GM11168 (cell line): ENCODE results near the gene VGLL4.

Experiments used
- in situ Hi-C: fragments of 300-500 bp; cut with MboI; formaldehyde crosslinking; loops from one replicate; pipeline ENCODE4 v1.12.0; 2022; ENCODE audit warnings: low sequenced_read_pairs; ENCODE audit not compliant: unreplicated experiment

Gene VGLL4

GRCh38 chr3:11632564-11632963 lies 11.2 kb downstream of the VGLL4 start:
- in situ Hi-C loops = no loop called here

DNA sequence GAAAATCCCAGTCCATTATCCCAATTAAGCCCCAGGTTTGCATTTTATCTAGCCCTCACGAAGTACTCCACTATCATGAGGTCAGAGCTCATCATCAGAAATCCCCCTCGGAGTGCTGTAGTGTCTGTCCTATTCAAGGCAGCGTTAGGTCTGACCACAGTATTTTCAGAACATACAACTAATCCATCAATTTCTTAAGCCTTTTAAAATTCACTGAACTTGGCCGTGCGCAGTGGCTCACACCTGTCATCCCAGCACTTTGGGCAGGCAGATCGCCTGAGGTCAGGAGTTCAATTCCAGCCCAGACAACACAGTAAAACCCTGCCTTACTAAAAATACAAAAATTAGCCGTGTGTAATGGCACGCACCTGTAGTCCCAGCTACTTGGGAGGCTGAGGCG lies 11.9 kb downstream of the VGLL4 start:
- in situ Hi-C loops = no loop called here

- in situ Hi-C loops = no loop called here
Observed at GRCh38 chr3:11629716-11630115, 14.0 kb downstream of the VGLL4 start.

DNA sequence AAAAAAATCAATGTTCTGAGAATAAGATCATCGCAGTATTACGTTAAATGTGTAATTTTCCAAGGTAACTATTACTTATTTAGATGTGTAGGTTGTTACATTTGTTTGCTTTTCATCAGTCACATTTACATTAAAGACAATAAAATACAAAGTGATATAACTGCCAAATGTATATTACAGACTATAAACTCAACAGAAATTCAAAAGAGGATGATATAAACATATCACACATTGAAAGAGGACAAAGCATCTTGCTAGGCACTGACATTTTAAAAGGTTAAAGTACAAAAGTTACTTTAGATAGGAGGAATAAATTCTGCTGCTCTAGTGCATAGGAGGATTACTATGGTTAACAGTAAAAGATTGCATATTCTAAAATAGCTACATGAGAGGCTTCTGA lies 16.1 kb downstream of the VGLL4 start:
- in situ Hi-C loops = no loop called here

GRCh38 chr3:11626084-11626463 lies 17.6 kb downstream of the VGLL4 start:
- in situ Hi-C loops = no loop called here

DNA sequence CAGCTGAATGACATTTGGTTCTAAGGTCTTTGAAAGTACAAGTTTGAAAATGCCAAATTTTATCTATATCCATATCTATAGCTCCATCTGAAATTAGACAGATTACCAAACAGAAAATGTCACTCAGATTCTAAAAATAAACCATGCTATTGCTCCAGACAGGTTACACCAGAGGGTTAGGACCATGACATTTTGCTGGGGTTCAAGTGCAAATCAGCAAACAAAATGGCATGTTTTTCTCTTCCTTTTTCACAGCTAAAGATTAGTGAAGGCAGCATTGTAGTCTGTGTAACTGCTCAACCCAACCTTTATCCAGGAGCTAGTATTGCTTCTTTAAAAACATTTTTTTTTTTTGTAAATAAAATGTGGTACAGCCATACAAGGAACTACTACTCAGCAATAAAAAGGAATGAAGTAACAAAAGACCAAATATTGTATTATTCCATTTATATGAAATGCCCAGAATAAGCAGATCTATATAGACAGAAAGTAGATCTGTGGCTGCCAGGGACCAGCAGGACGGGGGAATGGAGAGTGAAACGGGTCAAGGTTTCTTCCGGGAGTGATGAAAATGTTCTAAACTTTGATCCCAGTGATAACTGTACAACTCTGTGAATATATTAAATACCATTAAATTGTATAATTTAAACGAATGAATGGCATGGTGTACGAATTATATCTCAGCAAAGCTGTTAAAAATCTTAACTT lies 18.2 kb downstream of the VGLL4 start:
- in situ Hi-C loops = no loop called here

- in situ Hi-C loops = no loop called here
Observed at GRCh38 chr3:11624704-11625375, 18.9 kb downstream of the VGLL4 start.

DNA sequence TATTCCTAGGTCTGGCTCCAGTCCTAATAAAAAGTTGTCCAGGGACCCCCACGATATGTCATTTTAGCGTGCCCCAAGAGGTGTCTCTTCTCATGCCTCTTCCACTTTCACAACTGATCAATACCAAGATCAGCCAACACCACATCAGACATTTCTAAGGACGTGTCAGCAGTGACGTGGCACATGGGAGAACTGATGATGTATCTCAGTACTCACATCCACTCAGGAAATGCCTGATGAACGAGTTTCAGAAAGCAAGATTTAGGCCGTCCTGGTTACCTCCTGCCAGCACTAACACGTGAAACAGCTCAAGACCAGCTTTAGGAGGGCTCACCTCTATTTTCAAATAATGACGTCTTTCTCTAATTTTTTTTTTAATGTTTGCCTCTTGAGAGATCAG lies 19.6 kb downstream of the VGLL4 start:
- in situ Hi-C loops = no loop called here

- in situ Hi-C loops = no loop called here
Observed at GRCh38 chr3:11622586-11623550, 20.8 kb downstream of the VGLL4 start.

GRCh38 chr3:11621077-11621476 lies 22.6 kb downstream of the VGLL4 start:
- in situ Hi-C loops = no loop called here

DNA sequence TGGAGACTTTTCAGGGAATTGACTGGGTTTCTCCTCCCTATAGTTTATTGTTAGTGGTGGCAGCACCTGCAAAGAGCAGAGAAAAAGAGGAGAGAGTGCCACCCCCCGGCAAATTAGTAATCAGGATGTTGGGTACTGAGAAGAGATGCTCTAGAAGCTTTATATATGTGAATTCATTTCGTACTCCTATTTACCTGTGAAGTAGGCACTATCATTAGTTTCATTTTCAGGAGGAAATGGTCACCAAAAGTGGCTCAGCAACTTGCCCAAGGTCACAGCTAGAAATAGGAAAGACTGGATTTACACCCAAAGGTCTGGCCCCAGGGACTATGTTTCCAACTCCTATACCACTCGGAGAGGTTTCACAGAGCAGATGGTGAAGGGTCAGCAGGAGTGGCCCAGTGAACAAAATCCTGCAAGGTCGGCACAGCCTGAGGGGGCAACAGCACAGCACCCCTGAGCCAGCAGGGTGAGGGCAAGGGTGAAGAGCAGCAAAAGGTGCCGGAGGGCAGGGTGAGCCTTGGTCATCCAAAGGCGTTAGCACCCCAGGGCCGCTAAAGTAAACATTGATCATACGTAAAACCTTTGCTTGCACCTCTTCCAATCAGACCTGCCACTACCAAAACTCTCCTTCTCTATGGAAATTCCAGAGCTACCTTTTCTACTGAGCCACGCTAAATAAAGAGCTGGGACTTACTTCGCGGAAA lies 23.6 kb downstream of the VGLL4 start:
- in situ Hi-C loops = no loop called here

GRCh38 chr3:11619461-11619860 lies 24.3 kb downstream of the VGLL4 start:
- in situ Hi-C loops = no loop called here

GRCh38 chr3:11618904-11619303 lies 24.8 kb downstream of the VGLL4 start:
- in situ Hi-C loops = no loop called here

GRCh38 chr3:11616551-11616950 lies 27.2 kb downstream of the VGLL4 start:
- in situ Hi-C loops = no loop called here

DNA sequence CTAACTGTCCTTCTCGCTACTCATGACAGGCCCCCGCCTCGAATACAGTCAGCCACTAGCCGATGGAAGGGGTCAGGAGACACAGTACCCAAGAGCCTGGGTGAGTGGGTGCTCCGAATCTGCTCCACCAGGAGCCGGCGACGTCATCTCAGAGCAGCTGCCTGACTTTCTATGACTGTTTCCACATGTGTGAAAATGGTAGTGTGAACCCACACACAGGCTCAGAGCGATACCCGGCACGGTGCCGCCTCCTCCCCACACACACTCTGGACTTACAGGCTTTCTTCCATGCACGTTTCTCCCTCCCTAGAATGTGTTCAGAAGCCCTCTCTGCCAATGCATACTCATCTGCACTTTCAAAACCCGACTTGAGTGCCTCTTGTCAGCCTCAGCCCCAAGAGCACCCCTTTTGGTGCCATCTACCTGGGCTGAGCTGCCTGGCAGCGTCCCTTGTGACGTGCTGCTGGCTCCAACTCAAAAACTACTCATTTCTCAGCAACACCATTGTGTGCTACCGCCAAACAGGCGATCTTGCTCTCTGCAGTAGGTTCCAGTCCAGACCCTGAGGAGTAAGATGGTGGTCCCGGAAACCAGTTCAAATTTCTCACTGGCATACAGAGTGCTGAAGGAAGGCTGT lies 29.7 kb downstream of the VGLL4 start:
- in situ Hi-C loops = no loop called here

DNA sequence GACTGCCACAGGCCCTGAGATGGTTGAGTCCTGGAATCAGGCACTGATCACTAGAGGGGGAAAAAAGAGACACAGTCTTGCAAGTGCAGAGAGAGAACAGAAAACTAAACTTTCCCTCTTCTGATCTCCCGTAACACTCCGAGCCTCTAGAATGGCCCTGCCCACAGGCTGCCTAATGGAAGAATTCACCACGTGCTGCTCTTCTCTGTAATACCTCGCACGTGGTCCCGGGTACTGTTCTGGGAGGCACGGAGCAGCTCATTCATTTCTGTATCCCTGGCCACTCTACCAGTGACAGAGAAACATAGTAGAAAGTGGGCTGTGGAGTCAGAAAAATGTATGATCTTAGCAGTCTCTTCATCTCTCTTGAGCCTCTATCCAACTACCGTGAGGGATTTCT lies 30.4 kb downstream of the VGLL4 start:
- in situ Hi-C loops = no loop called here

- in situ Hi-C loops = no loop called here
Observed at GRCh38 chr3:11612515-11613188, 31.1 kb downstream of the VGLL4 start.

DNA sequence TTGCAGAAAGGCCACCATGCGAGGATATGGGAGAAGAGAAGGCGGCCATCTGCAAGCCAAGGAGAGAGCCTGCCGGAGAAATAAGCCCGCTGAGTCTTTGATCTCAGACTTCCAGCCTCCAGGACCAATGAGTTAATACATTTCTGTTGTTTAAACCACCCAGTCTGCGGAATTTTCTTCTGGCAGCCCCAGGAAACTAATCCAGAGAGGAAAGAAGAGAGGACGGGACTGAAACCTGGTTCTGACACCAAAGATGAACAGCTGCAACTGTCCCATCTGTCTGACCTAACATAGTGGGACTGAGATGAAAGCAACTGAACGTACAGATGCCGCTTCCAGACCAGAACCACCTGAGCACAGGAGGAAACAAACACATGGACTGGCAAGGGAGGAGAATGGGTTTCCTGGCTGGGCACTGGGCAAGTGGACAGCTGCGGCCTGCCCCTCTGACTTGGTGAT lies 32.3 kb downstream of the VGLL4 start:
- in situ Hi-C loops = no loop called here

- in situ Hi-C loops = no loop called here
Observed at GRCh38 chr3:11610700-11611275, 32.9 kb downstream of the VGLL4 start.
